Inferior parietal cortex (tissue), 1 donor: ENCODE results near the gene RAB26.
"Not testable (repeated sequence)": the region's sequence is repeated elsewhere in the genome, so short reads cannot be mapped to it uniquely, and the experiment has no call there.

ENCODE experiments used
- DNase-seq: peaks from one replicate; pipeline ENCODE4 v3.0.0-alpha.2; 2016; ENCODE audit errors: extremely low spot score

Gene RAB26

GRCh38 chr16:2196162-2196980 lies 47.9 kb downstream of the RAB26 start, which contains the start of gene CASKIN1:
TSS of gene CASKIN1 (minus strand) at chr16:2196605. CDS start at chr16:2196432, 173 bp downstream.
- no peak for DNase-seq

DNA sequence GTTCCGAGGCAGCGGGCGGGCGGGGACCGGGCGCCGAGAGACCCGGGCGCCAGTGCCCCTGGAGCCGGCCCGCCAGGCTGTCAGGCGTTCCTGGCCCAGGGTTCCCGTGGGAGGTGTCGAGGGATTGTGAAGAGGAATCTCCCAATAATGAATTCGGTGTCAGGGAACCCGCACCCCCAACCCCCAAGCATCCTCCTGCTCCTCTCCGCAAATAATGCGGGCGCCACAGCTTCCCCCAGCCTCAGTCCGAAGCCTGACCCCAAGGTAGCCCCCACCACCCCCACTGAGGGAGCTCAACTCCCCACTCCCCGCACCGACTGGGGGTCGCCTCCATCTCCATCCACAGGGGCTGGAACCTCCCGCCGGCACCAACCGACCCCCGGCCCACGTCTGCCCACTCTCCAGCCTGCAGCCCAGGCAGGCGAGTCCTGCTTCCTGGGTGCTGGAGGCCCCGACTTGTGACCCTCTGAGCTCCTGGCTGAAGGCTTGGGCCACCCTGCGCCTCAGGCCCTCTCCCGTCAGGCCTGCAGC lies 48.6 kb downstream of the RAB26 start:
- DNase-seq: no peak

- DNase-seq: no peak
Measured at GRCh38 chr16:2197765-2198164, 49.3 kb downstream of the RAB26 start.

GRCh38 chr16:2198283-2198682 lies 49.9 kb downstream of the RAB26 start:
- DNase-seq: no peak

- DNase-seq: no peak
Measured at GRCh38 chr16:2199095-2199494, 50.7 kb downstream of the RAB26 start.

DNA sequence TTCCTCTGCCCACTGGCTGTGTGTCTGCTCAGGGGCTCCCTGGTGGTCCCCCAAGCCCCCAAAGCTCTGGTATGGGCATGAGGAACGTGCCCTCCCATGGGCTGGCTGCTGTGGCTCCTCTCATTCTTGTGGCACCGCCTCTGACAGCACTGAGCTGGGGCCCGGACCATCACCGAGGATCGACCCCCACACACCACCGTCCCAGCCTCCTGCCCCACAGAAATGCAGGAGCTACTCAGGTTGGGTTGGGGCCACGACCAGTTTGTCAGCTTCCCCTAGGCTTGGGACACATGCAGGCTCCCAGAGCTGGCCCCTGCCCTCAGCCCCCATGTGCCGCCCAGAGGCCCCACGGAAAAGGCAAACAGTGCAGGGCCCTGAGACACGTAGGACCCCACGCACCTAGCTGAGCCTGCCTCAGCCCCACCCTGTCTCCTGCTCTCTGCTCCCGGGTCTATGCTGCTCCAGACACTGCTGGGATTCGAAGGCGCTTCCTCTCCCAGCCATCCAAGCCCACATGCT lies 51.3 kb downstream of the RAB26 start:
- no peak for DNase-seq

GRCh38 chr16:2200313-2200712 lies 51.9 kb downstream of the RAB26 start:
- DNase-seq: no peak

GRCh38 chr16:2203119-2203688 lies 54.8 kb downstream of the RAB26 start:
- not testable (repeated sequence) for DNase-seq
